Central memory CD8-positive, alpha-beta T cell (primary cell): ENCODE results near the gene CYP21A2.
"Not testable (repeated sequence)": the region's sequence is repeated elsewhere in the genome, so short reads cannot be mapped to it uniquely, and the experiment has no call there.

Source experiments
- ATAC-seq: fragments of 150-1000 bp; cut with Tn5 transposase; replicated peaks from 2 replicates; pipeline ENCODE4 v1.10.0; 2022; ENCODE audit warnings: mild to moderate bottlenecking, moderate FRiP score, moderate number of reproducible peaks; ENCODE audit not compliant: poor library complexity, severe bottlenecking; ENCODE audit errors: extremely low read depth
- DNase-seq, 2 donors: peaks; one replicate each; pipeline ENCODE4 v3.0.0; 2021; ENCODE audit warnings: low spot score in 2 of 2
- H3K27ac Mint-ChIP-seq: one replicate; pipeline ENCODE4 v1.8.0; 2022; ENCODE audit warnings: low read depth, mild to moderate bottlenecking, moderate library complexity, mixed read lengths
- H3K27me3 Mint-ChIP-seq: one replicate; pipeline ENCODE4 v1.8.0; 2022; ENCODE audit warnings: mixed read lengths
- H3K36me3 Mint-ChIP-seq: one replicate; pipeline ENCODE4 v1.8.0; 2022; ENCODE audit warnings: mild to moderate bottlenecking, moderate library complexity, mixed read lengths; ENCODE audit not compliant: insufficient read depth
- H3K4me1 Mint-ChIP-seq: one replicate; pipeline ENCODE4 v1.8.0; 2022; ENCODE audit warnings: mixed read lengths
- H3K4me3 Mint-ChIP-seq: one replicate; pipeline ENCODE4 v1.8.0; 2022; ENCODE audit warnings: mild to moderate bottlenecking, moderate library complexity, mixed read lengths
- H3K9me3 Mint-ChIP-seq: one replicate; pipeline ENCODE4 v1.8.0; 2022; ENCODE audit warnings: mixed read lengths

Gene CYP21A2

DNA sequence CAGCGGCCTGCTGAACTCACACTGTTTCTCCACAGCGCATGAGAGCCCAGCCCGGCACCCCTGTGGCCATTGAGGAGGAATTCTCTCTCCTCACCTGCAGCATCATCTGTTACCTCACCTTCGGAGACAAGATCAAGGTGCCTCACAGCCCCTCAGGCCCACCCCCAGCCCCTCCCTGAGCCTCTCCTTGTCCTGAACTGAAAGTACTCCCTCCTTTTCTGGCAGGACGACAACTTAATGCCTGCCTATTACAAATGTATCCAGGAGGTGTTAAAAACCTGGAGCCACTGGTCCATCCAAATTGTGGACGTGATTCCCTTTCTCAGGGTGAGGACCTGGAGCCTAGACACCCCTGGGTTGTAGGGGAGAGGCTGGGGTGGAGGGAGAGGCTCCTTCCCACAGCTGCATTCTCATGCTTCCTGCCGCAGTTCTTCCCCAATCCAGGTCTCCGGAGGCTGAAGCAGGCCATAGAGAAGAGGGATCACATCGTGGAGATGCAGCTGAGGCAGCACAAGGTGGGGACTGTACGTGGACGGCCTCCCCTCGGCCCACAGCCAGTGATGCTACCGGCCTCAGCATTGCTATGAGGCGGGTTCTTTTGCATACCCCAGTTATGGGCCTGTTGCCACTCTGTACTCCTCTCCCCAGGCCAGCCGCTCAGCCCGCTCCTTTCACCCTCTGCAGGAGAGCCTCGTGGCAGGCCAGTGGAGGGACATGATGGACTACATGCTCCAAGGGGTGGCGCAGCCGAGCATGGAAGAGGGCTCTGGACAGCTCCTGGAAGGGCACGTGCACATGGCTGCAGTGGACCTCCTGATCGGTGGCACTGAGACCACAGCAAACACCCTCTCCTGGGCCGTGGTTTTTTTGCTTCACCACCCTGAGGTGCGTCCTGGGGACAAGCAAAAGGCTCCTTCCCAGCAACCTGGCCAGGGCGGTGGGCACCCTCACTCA is 1.4 kb downstream of the CYP21A2 start:
- DNase-seq, H3K27me3 Mint-ChIP-seq, H3K9me3 Mint-ChIP-seq, H3K4me1 Mint-ChIP-seq, H3K4me3 Mint-ChIP-seq, H3K27ac Mint-ChIP-seq, H3K36me3 Mint-ChIP-seq, ATAC-seq: not testable (repeated sequence)

DNA sequence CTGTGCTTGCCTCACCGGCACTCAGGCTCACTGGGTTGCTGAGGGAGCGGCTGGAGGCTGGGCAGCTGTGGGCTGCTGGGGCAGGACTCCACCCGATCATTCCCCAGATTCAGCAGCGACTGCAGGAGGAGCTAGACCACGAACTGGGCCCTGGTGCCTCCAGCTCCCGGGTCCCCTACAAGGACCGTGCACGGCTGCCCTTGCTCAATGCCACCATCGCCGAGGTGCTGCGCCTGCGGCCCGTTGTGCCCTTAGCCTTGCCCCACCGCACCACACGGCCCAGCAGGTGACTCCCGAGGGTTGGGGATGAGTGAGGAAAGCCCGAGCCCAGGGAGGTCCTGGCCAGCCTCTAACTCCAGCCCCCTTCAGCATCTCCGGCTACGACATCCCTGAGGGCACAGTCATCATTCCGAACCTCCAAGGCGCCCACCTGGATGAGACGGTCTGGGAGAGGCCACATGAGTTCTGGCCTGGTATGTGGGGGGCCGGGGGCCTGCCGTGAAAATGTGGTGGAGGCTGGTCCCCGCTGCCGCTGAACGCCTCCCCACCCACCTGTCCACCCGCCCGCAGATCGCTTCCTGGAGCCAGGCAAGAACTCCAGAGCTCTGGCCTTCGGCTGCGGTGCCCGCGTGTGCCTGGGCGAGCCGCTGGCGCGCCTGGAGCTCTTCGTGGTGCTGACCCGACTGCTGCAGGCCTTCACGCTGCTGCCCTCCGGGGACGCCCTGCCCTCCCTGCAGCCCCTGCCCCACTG is 2.3 kb downstream of the CYP21A2 start:
- not testable (repeated sequence) for H3K4me3 Mint-ChIP-seq, H3K27ac Mint-ChIP-seq, ATAC-seq, H3K9me3 Mint-ChIP-seq, H3K4me1 Mint-ChIP-seq, DNase-seq, H3K27me3 Mint-ChIP-seq, H3K36me3 Mint-ChIP-seq

DNA sequence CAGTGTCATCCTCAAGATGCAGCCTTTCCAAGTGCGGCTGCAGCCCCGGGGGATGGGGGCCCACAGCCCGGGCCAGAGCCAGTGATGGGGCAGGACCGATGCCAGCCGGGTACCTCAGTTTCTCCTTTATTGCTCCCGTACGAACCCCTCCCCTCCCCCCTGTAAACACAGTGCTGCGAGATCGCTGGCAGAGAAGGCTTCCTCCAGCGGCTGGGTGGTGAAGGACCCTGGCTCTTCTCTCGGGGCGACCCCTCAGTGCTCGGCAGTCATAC is 2.8 kb downstream of the CYP21A2 start:
- not testable (repeated sequence) for H3K4me1 Mint-ChIP-seq, ATAC-seq, H3K27me3 Mint-ChIP-seq, H3K27ac Mint-ChIP-seq, H3K4me3 Mint-ChIP-seq, H3K9me3 Mint-ChIP-seq, DNase-seq, H3K36me3 Mint-ChIP-seq

DNA sequence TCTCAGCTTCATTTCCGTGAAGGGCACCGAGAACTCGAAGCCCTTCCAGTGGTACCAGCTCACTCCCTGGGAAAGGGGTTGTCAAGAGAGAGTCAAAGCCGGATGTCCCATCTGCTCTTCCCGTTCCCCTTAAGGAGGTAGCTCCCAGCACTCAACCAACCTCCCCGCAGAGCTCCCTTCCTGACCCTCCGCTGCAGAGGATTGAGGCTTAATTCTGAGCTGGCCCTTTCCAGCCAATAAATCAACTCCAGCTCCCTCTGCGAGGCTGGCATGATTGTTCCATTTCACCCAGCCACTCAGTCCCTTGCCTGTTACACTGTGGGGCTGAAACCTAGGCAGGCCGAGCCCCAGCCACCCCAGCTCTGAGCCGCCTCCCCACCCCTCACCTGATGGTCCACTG is 3.2 kb downstream of the CYP21A2 start:
- not testable (repeated sequence) for H3K4me1 Mint-ChIP-seq, DNase-seq, H3K4me3 Mint-ChIP-seq, H3K36me3 Mint-ChIP-seq, H3K9me3 Mint-ChIP-seq, H3K27me3 Mint-ChIP-seq, H3K27ac Mint-ChIP-seq, ATAC-seq

DNA sequence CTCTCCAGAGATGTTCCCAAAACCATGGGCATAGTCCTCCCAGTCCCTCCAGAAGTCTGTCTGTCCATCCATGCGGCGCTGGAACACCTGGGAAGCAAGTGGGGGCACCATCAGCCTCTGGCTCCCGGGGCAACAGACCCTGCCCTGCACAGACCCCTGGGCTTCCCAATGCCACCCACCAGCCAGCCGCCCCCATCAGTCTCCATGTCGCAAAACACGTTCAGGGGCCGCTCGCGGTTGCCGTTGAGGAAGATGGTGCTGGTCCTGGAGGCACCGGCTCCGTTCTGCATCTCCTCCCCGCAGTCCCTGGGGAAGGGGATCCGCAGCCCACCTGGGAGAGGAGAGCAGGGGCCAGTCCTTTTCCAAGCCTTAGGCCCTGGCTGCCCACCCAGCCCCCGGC is 4.1 kb downstream of the CYP21A2 start:
- not testable (repeated sequence) for H3K27ac Mint-ChIP-seq, H3K27me3 Mint-ChIP-seq, H3K9me3 Mint-ChIP-seq, DNase-seq, H3K4me1 Mint-ChIP-seq, H3K36me3 Mint-ChIP-seq, H3K4me3 Mint-ChIP-seq, ATAC-seq

DNA sequence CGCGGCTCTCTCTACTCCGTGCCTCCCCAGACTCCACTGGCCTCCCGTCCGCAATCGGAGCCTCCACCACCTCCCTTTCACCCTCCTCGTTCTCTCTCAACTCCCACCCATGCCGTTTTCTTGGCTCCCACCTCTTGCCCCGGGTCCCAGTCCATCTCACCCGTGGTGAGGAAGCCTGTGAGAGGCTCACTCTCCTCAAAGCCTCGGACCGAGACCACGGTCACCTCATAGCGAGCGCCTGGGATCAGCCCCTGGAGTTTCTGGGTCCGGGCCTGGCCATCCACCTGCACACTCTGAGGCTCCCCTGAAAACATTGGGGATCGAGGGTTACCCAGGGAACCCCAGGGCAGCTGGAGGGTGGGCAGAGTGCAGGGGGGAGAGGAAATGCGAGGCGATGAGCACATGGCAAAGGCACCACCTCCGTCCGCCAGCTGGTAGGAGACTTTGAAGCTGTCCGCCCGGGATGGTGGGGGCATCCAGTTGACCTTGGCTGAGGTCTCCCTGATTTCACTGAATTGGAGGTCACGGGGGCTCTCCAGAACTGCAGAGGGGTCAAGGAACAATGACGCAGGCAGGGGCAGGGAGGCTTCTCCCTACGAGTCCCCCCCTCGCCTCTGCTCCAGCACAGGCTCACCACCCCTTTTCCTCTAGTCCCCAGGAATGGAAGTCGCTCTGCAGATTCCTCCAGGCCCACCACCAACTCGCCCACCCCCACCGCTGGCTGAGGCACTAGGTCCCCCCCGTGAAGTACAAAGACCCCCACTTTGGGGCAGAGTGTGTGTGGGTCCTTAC is 5.6 kb downstream of the CYP21A2 start:
- H3K27ac Mint-ChIP-seq, ATAC-seq, H3K36me3 Mint-ChIP-seq, H3K27me3 Mint-ChIP-seq, H3K4me3 Mint-ChIP-seq, H3K9me3 Mint-ChIP-seq, H3K4me1 Mint-ChIP-seq, DNase-seq: not testable (repeated sequence)

DNA sequence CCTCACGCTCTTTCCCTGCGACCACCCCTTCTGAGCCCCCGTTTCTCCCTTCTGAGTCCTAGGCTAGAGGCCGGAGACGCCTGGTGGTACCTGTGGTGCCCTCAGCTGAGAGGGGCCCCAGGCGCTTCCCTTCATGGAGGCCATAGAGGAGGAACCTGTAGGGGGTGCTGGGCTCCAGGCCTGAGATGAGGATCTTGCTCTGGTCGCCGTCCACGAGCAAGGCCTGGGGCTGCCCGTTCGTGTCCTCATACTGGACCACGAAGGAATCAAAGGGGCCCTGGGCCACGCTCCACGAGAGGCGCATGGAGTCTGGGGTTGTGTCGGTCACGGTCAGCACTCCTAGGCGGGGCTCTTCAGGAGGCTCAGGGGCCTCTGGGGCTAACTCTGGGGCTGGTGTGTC is 6.7 kb downstream of the CYP21A2 start:
- not testable (repeated sequence) for DNase-seq, H3K4me1 Mint-ChIP-seq, H3K9me3 Mint-ChIP-seq, H3K4me3 Mint-ChIP-seq, H3K27me3 Mint-ChIP-seq, H3K27ac Mint-ChIP-seq, H3K36me3 Mint-ChIP-seq, ATAC-seq

DNA sequence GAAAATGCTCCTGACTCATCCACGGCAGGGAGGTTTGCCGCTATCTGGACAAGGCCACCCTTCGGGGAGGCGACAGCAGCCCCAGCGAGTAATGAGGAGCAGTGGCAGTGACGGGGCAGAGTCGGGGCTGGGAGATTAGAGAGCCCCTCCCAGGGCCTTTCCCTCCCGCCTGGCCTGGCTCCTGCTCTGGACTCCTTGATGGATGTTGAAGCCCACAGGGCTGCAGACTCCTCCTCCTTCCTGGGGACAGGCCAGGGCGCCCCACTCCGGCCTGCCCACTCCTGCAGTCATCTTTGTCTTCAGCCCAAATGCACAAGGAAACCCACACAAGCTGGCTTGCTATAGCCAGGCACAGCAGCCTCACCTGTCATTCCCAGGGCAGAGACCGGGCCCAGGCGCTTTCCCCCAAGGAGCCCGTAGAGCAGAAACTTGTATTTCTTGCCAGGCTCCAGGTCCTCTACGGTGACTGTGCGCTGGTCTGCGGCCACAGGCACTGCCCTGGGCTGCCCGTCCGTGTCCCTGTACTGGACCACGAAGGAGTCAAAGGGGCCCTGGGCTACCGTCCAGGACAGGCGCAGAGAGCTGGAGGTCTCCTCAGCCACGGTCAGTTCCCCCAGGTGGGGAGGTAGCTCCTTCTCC is 7.7 kb downstream of the CYP21A2 start:
- DNase-seq (no peak), ATAC-seq (no peak)
- no peak overlapping the region for H3K27ac Mint-ChIP-seq
- H3K27me3 Mint-ChIP-seq: no peaks in the 10 kb centered on the region
- no peak overlapping the region for H3K4me3 Mint-ChIP-seq
- H3K9me3 Mint-ChIP-seq: no peaks in the 10 kb centered on the region
- peaks cover 7% of the 10 kb centered on the region for H3K4me1 Mint-ChIP-seq
- H3K36me3 Mint-ChIP-seq: peaks cover 3% of the 10 kb centered on the region

DNA sequence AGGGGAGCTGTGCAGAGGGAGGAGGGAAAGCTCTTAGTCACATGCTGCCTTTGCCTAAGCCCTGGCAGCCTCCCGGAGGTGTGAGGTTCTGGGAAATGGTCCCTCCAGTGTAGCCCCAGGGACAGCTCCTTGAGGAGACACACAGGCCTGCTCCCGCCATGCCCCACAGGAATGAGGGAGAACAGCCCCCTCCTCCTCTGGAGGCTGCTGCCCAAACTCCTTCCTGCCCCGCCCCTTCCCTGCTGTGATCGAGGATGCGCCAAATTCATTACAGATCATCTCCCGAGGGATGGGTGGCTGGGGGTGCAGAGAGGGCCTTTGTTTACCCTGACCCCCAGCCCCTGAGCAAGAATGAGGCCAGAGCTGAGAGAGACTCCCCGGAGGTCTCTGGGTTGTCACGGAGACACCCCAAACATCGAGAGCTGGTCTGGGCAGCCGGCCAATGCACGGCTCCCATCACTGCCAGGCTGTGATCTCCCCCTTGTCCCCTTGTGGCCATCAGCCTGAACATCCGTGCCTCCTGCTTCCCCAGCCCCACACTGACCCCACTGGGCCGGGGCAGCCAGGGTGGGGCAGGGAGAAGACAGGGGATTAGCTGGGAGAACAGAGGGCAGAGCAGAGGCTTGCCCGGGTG is 8.4 kb downstream of the CYP21A2 start:
- H3K4me1 Mint-ChIP-seq: peaks cover 7% of the 10 kb centered on the region
- DNase-seq: no peak

DNA sequence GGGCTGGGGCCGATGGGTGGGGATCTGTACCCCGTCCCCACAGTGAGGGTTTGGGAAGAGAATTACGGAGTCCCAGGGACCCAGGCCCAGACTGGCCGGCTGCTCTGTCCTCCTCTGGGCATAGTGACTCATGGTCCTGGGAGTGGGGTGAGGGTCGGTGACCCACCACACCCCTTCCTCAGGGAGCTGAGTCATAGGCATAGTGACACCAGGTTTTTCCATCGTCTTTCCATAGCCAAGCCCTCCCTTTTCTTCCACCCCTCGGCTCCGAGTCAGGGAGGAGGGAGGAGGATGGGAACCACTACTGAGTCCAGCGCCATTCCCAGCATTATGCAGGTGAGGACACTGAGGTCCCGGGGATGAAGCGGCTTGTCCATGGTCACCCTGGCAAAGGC is 8.9 kb downstream of the CYP21A2 start:
- DNase-seq: no peak

More for the DNA sequence above, 8.4 kb downstream of the CYP21A2 start:
- no peak overlapping the region for H3K27ac Mint-ChIP-seq
- H3K27me3 Mint-ChIP-seq: no peaks in the 10 kb centered on the region
- no peak overlapping the region for H3K4me3 Mint-ChIP-seq
- ATAC-seq: no peak
- peaks cover 3% of the 10 kb centered on the region for H3K36me3 Mint-ChIP-seq
- H3K9me3 Mint-ChIP-seq: no peaks in the 10 kb centered on the region

DNA sequence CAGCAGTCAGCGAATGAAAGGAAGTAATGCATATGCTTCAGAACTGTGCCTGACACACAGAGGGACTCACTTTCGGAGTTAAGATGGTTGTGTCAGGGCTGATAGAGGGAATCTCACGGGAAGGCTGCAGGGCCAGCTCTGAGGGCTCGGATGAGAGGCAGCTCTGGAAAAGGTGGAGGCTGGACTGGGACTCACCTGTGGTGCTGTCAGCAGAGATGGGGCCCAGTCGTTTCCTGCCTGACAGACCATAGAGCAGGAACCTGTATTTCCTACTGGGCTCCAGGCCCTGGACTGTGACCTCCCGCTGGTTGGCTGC is 9.3 kb downstream of the CYP21A2 start:
- DNase-seq (no peak), ATAC-seq (no peak)
- Mint-ChIP-seq H3K36me3 (peaks cover 3% of the 10 kb centered on the region), H3K9me3 (no peaks in the 10 kb centered on the region), H3K4me3 (no peak overlapping the region), H3K27me3 (no peaks in the 10 kb centered on the region), H3K4me1 (peaks cover 7% of the 10 kb centered on the region), H3K27ac (peak overlapping the region; percentile 67)

More for the DNA sequence above, 8.9 kb downstream of the CYP21A2 start:
- no peak overlapping the region for H3K4me3 Mint-ChIP-seq
- H3K27ac Mint-ChIP-seq: no peak overlapping the region
- peaks cover 7% of the 10 kb centered on the region for H3K4me1 Mint-ChIP-seq
- H3K9me3 Mint-ChIP-seq: no peaks in the 10 kb centered on the region
- no peaks in the 10 kb centered on the region for H3K27me3 Mint-ChIP-seq
- H3K36me3 Mint-ChIP-seq: peaks cover 3% of the 10 kb centered on the region
- no peak for ATAC-seq
